DLD1 (cell line): ENCODE results near the gene CYTIP.
"Not testable (repeated sequence)": the region's sequence is repeated elsewhere in the genome, so short reads cannot be mapped to it uniquely, and the experiment has no call there.

Source experiments
- in situ Hi-C: cut with HindIII; loops from 2 replicates; pipeline ENCODE4 v1.10.0; 2017; ENCODE audit warnings: low sequenced_read_pairs

CYTIP gene

GRCh38 chr2:157427003-157427921, 16.6 kb downstream of the CYTIP start:
- in situ Hi-C loops, result no loop called here

GRCh38 chr2:157426477-157426994, 17.4 kb downstream of the CYTIP start:
- in situ Hi-C loops, result no loop called here

- in situ Hi-C loops, result no loop called here
These were observed 19.5 kb downstream of the CYTIP start for GRCh38 chr2:157424374-157424773.

GRCh38 chr2:157421964-157422363, 21.9 kb downstream of the CYTIP start:
- in situ Hi-C loops, result no loop called here

GRCh38 chr2:157421331-157421944, 22.5 kb downstream of the CYTIP start:
- in situ Hi-C loops, result no loop called here

GRCh38 chr2:157420771-157421323, 23.0 kb downstream of the CYTIP start:
- in situ Hi-C loops, result no loop called here

- in situ Hi-C loops, result no loop called here
These were observed 24.8 kb downstream of the CYTIP start for GRCh38 chr2:157419031-157419575.

- in situ Hi-C loops, result no loop called here
These were observed 25.6 kb downstream of the CYTIP start for GRCh38 chr2:157418239-157418641.

GRCh38 chr2:157415591-157416101, 28.2 kb downstream of the CYTIP start:
- in situ Hi-C loops, result no loop called here

GRCh38 chr2:157414050-157414449, 29.8 kb downstream of the CYTIP start:
- in situ Hi-C loops, result no loop called here

GRCh38 chr2:157413326-157414035, 30.4 kb downstream of the CYTIP start:
- in situ Hi-C loops, result no loop called here

GRCh38 chr2:157411624-157412336, 32.1 kb downstream of the CYTIP start:
- in situ Hi-C loops, result no loop called here

- in situ Hi-C loops, result not testable (repeated sequence)
These were observed 38.5 kb downstream of the CYTIP start for GRCh38 chr2:157405398-157405797.

GRCh38 chr2:157404363-157404762, 39.5 kb downstream of the CYTIP start:
- in situ Hi-C loops, result no loop called here

GRCh38 chr2:157402801-157403485, 40.9 kb downstream of the CYTIP start:
- in situ Hi-C loops, result not testable (repeated sequence)

GRCh38 chr2:157395811-157396210, 48.1 kb downstream of the CYTIP start:
- in situ Hi-C loops, result no loop called here

GRCh38 chr2:157394928-157395327, 49.0 kb downstream of the CYTIP start:
- in situ Hi-C loops, result no loop called here

GRCh38 chr2:157393348-157393747, 50.5 kb downstream of the CYTIP start:
- in situ Hi-C loops, result no loop called here

GRCh38 chr2:157388827-157389226, 55.1 kb downstream of the CYTIP start:
- in situ Hi-C loops, result no loop called here
